Epithelial cell of esophagus (primary cell): ENCODE data around the gene GUCY2D.

Experiments used
- DNase-seq: peaks from one replicate; pipeline ENCODE4 v3.0.0; 2010; ENCODE audit warnings: low read depth
- H3K4me3 ChIP-seq: 2 replicates; pipeline ENCODE4 v1.5.1; 2011; ENCODE audit warnings: mild to moderate bottlenecking, low read length, control low read depth
- TF ChIP-seq, protein P1 (sequence below): IDR thresholded peaks from 2 replicates; pipeline ENCODE4 v1.5.1; 2011; ENCODE audit warnings: low read depth, mild to moderate bottlenecking, low read length, control low read depth, inconsistent platforms; ENCODE audit not compliant: insufficient read depth; ENCODE audit errors: missing control alignments

The GUCY2D gene

GRCh38 chr17:8003594-8004181 lies 1.3 kb downstream of the GUCY2D start:
- no peak overlapping the region for H3K4me3 ChIP-seq
- DNase-seq = no peak
- TF ChIP-seq, protein P1, sequence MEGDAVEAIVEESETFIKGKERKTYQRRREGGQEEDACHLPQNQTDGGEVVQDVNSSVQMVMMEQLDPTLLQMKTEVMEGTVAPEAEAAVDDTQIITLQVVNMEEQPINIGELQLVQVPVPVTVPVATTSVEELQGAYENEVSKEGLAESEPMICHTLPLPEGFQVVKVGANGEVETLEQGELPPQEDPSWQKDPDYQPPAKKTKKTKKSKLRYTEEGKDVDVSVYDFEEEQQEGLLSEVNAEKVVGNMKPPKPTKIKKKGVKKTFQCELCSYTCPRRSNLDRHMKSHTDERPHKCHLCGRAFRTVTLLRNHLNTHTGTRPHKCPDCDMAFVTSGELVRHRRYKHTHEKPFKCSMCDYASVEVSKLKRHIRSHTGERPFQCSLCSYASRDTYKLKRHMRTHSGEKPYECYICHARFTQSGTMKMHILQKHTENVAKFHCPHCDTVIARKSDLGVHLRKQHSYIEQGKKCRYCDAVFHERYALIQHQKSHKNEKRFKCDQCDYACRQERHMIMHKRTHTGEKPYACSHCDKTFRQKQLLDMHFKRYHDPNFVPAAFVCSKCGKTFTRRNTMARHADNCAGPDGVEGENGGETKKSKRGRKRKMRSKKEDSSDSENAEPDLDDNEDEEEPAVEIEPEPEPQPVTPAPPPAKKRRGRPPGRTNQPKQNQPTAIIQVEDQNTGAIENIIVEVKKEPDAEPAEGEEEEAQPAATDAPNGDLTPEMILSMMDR = no peak

GRCh38 chr17:8004899-8005298 lies 2.5 kb downstream of the GUCY2D start:
- DNase-seq = peak; percentile 46
- H3K4me3 ChIP-seq = no peak overlapping the region
- TF ChIP-seq, protein P1 = no peak

GRCh38 chr17:8005357-8005756 lies 2.9 kb downstream of the GUCY2D start:
- TF ChIP-seq, protein P1 = no peak
- DNase-seq = no peak

GRCh38 chr17:8005967-8006730 lies 3.7 kb downstream of the GUCY2D start:
- DNase-seq = no peak
- TF ChIP-seq, protein P1 = no peak
- no peak overlapping the region for H3K4me3 ChIP-seq

More at GRCh38 chr17:8005357-8005756, 2.9 kb downstream of the GUCY2D start:
- no peak overlapping the region for H3K4me3 ChIP-seq

GRCh38 chr17:8006836-8007680 lies 4.6 kb downstream of the GUCY2D start:
- TF ChIP-seq, protein P1 = no peak
- H3K4me3 ChIP-seq = no peak overlapping the region
- DNase-seq = no peak

DNA sequence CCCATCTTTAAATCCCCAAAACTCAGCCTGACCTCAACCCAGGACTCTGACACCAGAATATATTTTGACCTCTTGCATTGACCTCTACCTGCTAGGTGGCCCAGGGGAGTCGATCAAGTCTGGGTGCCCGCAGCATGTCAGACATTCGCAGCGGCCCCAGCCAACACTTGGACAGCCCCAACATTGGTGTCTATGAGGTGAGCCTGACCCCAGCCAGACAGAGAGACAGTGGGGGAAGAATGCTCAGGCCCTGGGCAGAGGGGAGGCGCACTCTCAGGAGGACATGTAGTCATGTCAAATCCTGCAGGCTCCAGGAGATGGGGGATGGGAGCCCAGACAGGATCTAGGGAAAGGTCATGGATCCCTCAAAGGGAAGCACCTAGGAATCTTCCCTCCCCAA lies 5.4 kb downstream of the GUCY2D start:
- no peak for DNase-seq
- H3K4me3 ChIP-seq = no peak overlapping the region
- TF ChIP-seq, protein P1 = no peak
